K562 (cell line): ENCODE measurements around the gene MAD1L1. TPM values are rescaled to one million over a fixed set of nuclear protein-coding genes. Genes with fewer than 3 reads are reported as not detected.

Experiments
- ATAC-seq: fragments of 200-7000 bp; cut with Tn5 transposase; 3 replicates; pipeline ENCODE4 v1.9.1; 2020; ENCODE audit warnings: moderate library complexity
- BruUV-seq: library from RNA; stranded (reverse); fragments of 400-500 nt; replicated peaks from 2 replicates; lab custom pipeline; 2021; lab: Mats Ljungman, UMichigan
- CTCF ChIA-PET: fragments of 300-600 bp; formaldehyde crosslinking; extraction: SDS; loops from one replicate; lab custom pipeline; 2021; ENCODE audit warnings: low intra/inter-chr PET ratio; lab: Yijun Ruan, JAX
- POLR2A ChIA-PET: fragments of 300-600, 350-650 bp; sonication (Branson Sonifier 250); formaldehyde crosslinking; extraction: SDS; loops from one replicate; lab custom pipeline; 2021; ENCODE audit warnings: antibody characterized with exemption, inconsistent platforms; lab: Yijun Ruan, JAX
- DNase-seq, 4 experiments: peaks; one replicate each; pipeline versions ENCODE4 v3.0.0 to v3.0.0-alpha.2; 2011 to 2018; ENCODE audit warnings: low spot score in 3 of 4, mixed read lengths in 3 of 4; ENCODE audit errors: extremely low read depth in 1 of 4
- FAIRE-seq: peaks from 2 replicates; lab custom pipeline; 2011; peaks lifted over from hg19 to GRCh38; lab: Jason Lieb, UNC
- H2AFZ ChIP-seq: 2 replicates; pipeline ENCODE4 v1.6.0; 2011; ENCODE audit warnings: low read depth, low read length, control low read depth, inconsistent platforms
- H3K27ac ChIP-seq: fragments of 200-600 bp; 3 replicates; pipeline ENCODE4 v1.8.0; 2011; ENCODE audit warnings: low read depth, mild to moderate bottlenecking, control low read depth, inconsistent platforms, low read length, moderate library complexity, mixed read lengths; ENCODE audit errors: extremely low read depth
- H3K27me3 ChIP-seq, 2 experiments: fragments of 300-600 bp in 1 of 2; 2 replicates in 1 of 2; 3 replicates in 1 of 2; pipeline versions ENCODE4 v1.6.0 to v1.8.0; 2011; ENCODE audit warnings: inconsistent platforms in 2 of 2, low read length in 2 of 2, mild to moderate bottlenecking in 1 of 2, mixed read lengths in 1 of 2, moderate library complexity in 1 of 2; ENCODE audit not compliant: control insufficient read depth in 2 of 2, insufficient read depth in 2 of 2
- H3K36me3 ChIP-seq: fragments of 300-600 bp; 3 replicates; pipeline ENCODE4 v1.8.0; 2011; ENCODE audit warnings: mild to moderate bottlenecking, low read length, inconsistent platforms; ENCODE audit not compliant: control insufficient read depth, insufficient read depth
- H3K4me1 ChIP-seq, 2 experiments: fragments of 200-600 bp in 1 of 2; replicated peaks in 1 of 2; 2 replicates in 1 of 2; 3 replicates in 1 of 2; pipeline versions ENCODE4 v1.5.1 to v1.8.0; 2011; ENCODE audit warnings: inconsistent platforms in 2 of 2, low read length in 2 of 2, mild to moderate bottlenecking in 1 of 2, mixed read lengths in 1 of 2, moderate library complexity in 1 of 2; ENCODE audit not compliant: control insufficient read depth in 2 of 2, insufficient read depth in 2 of 2
- H3K4me2 ChIP-seq: 2 replicates; pipeline ENCODE4 v1.6.1; 2011; ENCODE audit warnings: low read length, control low read depth, inconsistent platforms, mixed read lengths; ENCODE audit not compliant: insufficient read depth
- H3K4me3 ChIP-seq: fragments of 200-600 bp; sonication (generic), shearing (Covaris generic); 2 replicates; pipeline ENCODE4 v1.5.1; 2016; ENCODE audit warnings: control low read depth, inconsistent platforms
- H3K79me2 ChIP-seq: fragments of 200-600 bp; 3 replicates; pipeline ENCODE4 v1.8.0; 2011; ENCODE audit warnings: low read length, inconsistent platforms; ENCODE audit not compliant: control insufficient read depth, insufficient read depth
- H3K9ac ChIP-seq, 2 experiments: 2 replicates each; pipeline versions ENCODE4 v1.6.0 to v1.6.1; 2011; ENCODE audit warnings: low read depth in 2 of 2, low read length in 2 of 2, control low read depth in 1 of 2, inconsistent platforms in 1 of 2, mild to moderate bottlenecking in 1 of 2, mixed read lengths in 1 of 2; ENCODE audit not compliant: insufficient read depth in 1 of 2
- H3K9me1 ChIP-seq: one replicate; pipeline ENCODE4 v1.6.0; 2011; ENCODE audit warnings: inconsistent platforms, mild to moderate bottlenecking, low read length, moderate library complexity; ENCODE audit not compliant: control insufficient read depth, insufficient read depth
- H3K9me3 ChIP-seq: replicated peaks from 2 replicates; pipeline ENCODE4 v1.5.1; 2011; ENCODE audit warnings: low read depth, low read length, inconsistent platforms; ENCODE audit not compliant: control insufficient read depth, insufficient read depth
- H4K20me1 ChIP-seq: replicated peaks from 2 replicates; pipeline ENCODE4 v1.6.1; 2011; ENCODE audit warnings: low read length, inconsistent platforms, mixed read lengths; ENCODE audit not compliant: control insufficient read depth, insufficient read depth
- FOXK1 ChIP-seq: sonication (generic); formaldehyde crosslinking; IDR thresholded peaks from 2 replicates; pipeline ENCODE4 v1.8.0; 2022; ENCODE audit warnings: missing genetic modification reagents, mild to moderate bottlenecking, borderline replicate concordance
- KDM1A ChIP-seq, 2 experiments: fragments of 450-650 bp; IDR thresholded peaks; 2 replicates each; pipeline ENCODE4 v1.6.1; 2016; ENCODE audit warnings: mild to moderate bottlenecking in 2 of 2
- KLF1 ChIP-seq: fragments of 450-650 bp; IDR thresholded peaks from 2 replicates; pipeline ENCODE4 v1.6.1; 2016; ENCODE audit warnings: missing genetic modification characterization, missing compliant biosample characterization
- TEAD1 ChIP-seq, 2 experiments: fragments of 450-650 bp in 1 of 2; sonication (generic) in 1 of 2; formaldehyde crosslinking; IDR thresholded peaks; 2 replicates each; pipeline versions ENCODE4 v1.4.0 to v1.8.0; 2020 to 2022; ENCODE audit warnings: mild to moderate bottlenecking in 2 of 2, missing genetic modification reagents in 1 of 2
- ZNF354B ChIP-seq: fragments of 250-450 bp; sonication (Bioruptor Pico); IDR thresholded peaks from 2 replicates; pipeline ENCODE4 v1.4.0; 2020
- ZNF695 ChIP-seq: fragments of 450-650 bp; formaldehyde crosslinking; IDR thresholded peaks from 2 replicates; pipeline ENCODE4 v1.4.0; 2020; ENCODE audit warnings: mild to moderate bottlenecking, moderate library complexity
- WGBS: fragments of 100-300 bp; shearing (Covaris generic); methylation state at CpG from one replicate; pipeline ENCODE4 v1.1.6; 2016; ENCODE audit warnings: low coverage, mixed read lengths; ENCODE audit not compliant: insufficient coverage; ENCODE audit errors: missing lambda C conversion rate; 5-methylcytosine and 5-hydroxymethylcytosine counted together
- in situ Hi-C: fragments of 300-500 bp; cut with MboI; formaldehyde crosslinking; loops from 4 replicates; pipeline ENCODE4 v1.15.0; 2018; ENCODE audit warnings: inconsistent platforms, mixed read lengths
- intact Hi-C: fragments of 100-400 bp; cut with micrococcal nuclease; formaldehyde crosslinking; loops from 2 replicates; pipeline ENCODE4 v1.14.2; 2022
- polyA plus RNA-seq, 8 experiments: library from polyadenylated mRNA; depleted of rRNA in 4 of 8; stranded (reverse) in 5 of 8; unstranded in 3 of 8; fragments of >200 nt; fragmentation: Nextera tagmentation in 2 of 8; fragmentation: Illumina TruSeq in 1 of 8; extraction: Ambion mirVana in 2 of 8; extraction: Trizol in 1 of 8; gene quantifications; 2 replicates each; pipeline versions ENCODE4 v1.2.1 to v1.2.3, GENCODE V29; 2011 to 2014; ENCODE audit warnings: inconsistent platforms in 1 of 8, missing spikeins in 1 of 8
- total RNA-seq, 7 experiments: library from RNA; depleted of rRNA in 6 of 7; stranded (reverse); fragments of >200 nt in 6 of 7; fragmentation: Illumina TruSeq in 2 of 7; extraction: Trizol in 2 of 7; gene quantifications; 2 replicates each; pipeline versions ENCODE4 v1.2.1 to v1.2.3, GENCODE V29; 2011 to 2021; ENCODE audit warnings: low replicate concordance in 1 of 7
- TF ChIP-seq, protein P1 (sequence below): fragments of 250-450 bp; sonication (Bioruptor Pico); IDR thresholded peaks from 2 replicates; pipeline ENCODE4 v1.5.0; 2021

Gene MAD1L1
- total and polyA plus RNA-seq, 9 of the 15 experiments (the other 6 are each of a cell fraction or from before 2014, with no cell fraction given) = 1.7 to 89.7 (median 18.0) TPM

DNA sequence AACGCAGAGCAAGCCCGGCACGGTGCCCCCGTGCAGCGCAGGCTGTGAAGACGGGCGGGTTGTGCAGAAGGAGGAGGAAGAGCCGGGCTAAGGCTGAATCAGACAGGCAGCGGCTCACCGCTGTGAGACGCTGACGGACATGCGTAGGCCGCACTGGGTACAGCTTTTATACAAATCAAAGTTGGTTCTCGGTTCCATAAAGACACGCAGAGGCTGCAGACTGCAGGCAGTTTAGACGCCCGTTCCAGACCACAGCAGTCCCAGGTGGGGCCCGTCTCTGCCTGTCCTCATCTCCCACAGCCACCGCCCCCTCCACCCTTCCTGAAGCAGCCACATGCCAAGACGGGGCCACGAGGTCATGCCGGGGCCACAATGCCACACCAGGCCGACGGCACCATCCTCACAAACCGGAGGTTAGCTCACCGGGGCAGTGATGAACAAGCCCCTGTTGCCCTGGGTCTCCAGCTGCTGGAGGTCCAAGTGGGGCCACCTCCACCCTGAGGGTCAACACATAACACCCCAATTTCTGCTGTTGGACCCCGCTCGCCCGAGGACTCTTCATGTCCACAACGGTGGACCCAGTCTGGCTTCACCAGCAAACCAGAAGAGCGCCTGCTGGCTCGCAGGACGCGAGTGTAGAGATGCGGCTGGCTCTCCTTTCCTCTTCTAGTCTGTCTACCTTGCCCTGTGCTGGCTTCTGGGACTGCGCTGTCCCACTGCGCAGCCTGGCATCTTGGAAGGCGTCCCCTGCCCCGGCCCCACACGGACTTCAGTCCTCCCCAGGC is 335.5 kb downstream of the MAD1L1 start:
- ChIA-PET CTCF (no interaction called here), POLR2A (no interaction called here)
- no peaks in the 10 kb centered on the region for H3K9me3 ChIP-seq
- H2AFZ ChIP-seq = no peak overlapping the region
- H3K9ac ChIP-seq = no peak overlapping the region; a peak in 1 of 4 replicates
- H3K4me2 ChIP-seq = no peak overlapping the region
- no TSS peak for BruUV-seq
- H3K27me3 ChIP-seq = no peaks in the 10 kb centered on the region
- ATAC-seq (no peak), FAIRE-seq (no peak), DNase-seq (no peak)
- H3K4me1 ChIP-seq = peaks cover 0 to 66% of the 10 kb centered on the region in 2 experiments; a peak in 2 of 5 replicates
- H3K4me3 ChIP-seq = no peak overlapping the region
- H4K20me1 ChIP-seq = no peaks in the 10 kb centered on the region
- intact Hi-C loops (no loop called here), in situ Hi-C loops (no loop called here)
- H3K79me2 ChIP-seq = no peaks in the 10 kb centered on the region
- H3K9me1 ChIP-seq = no peaks in the 10 kb centered on the region
- 92% methylated on average over 31 of the region's 41 CpGs for WGBS
- H3K27ac ChIP-seq = no peak overlapping the region
- peaks cover 6% of the 10 kb centered on the region; the same call in 1 of the 3 replicates for H3K36me3 ChIP-seq
- TF ChIP-seq ZNF354B (CRISPR knock-in tag) = no peak
- no peak for TF ChIP-seq KDM1A (IDR thresholded peaks at IDR 0.05)
- no peak for TF ChIP-seq FOXK1
- TF ChIP-seq, protein P1, sequence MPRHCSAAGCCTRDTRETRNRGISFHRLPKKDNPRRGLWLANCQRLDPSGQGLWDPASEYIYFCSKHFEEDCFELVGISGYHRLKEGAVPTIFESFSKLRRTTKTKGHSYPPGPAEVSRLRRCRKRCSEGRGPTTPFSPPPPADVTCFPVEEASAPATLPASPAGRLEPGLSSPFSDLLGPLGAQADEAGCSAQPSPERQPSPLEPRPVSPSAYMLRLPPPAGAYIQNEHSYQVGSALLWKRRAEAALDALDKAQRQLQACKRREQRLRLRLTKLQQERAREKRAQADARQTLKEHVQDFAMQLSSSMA (CRISPR knock-in tag) = no peak
- no peak for TF ChIP-seq TEAD1 (CRISPR knock-in tag; IDR thresholded peaks at IDR 0.05)
- no peak for TF ChIP-seq KLF1
- TF ChIP-seq ZNF695 (CRISPR knock-in tag) = no peak
